HG03095 (cell line): ENCODE results near the gene SCUBE1.

Experiments
- ATAC-seq: cut with Tn5 transposase; IDR thresholded peaks from one replicate; pipeline ENCODE4 v1.9.1; 2021; ENCODE audit warnings: moderate library complexity; ENCODE audit not compliant: unreplicated experiment

Gene SCUBE1

GRCh38 chr22:43343262-43343669 lies at the start of gene SCUBE1:
Gene SCUBE1, minus strand, starts transcription at chr22:43343372. Its CDS starts 111 bp downstream, at chr22:43343261.
- no peak for ATAC-seq

DNA sequence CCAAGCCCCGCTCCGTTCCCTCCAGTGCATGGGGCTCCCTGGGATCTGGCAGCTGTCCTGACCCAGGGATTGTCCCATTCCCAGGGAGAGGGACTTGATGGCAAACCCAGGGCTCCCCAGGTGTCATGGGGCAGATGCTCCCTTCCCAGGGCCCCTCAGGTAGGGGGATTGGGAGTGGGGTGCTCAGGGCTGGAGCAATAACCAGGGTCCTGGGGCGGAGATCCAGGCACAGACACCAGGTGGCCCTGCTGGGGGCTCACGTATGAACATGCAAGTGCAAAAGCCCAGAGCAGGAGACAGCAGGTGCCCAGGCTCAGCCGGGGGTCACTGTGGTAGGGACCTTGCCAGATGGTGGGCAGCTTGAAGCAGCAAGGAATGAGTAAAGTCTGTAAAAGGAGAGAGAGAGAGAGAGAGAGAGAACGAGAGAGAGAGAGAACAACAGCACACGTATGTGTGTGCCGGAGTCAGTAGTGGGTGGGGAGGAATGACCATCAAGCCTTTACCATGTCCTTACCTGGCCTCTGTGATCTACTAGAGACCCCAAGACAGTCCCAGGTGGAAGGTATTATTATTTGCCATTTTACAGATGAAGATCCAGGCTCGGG lies 49.3 kb upstream of the SCUBE1 start:
- ATAC-seq, result no peak

DNA sequence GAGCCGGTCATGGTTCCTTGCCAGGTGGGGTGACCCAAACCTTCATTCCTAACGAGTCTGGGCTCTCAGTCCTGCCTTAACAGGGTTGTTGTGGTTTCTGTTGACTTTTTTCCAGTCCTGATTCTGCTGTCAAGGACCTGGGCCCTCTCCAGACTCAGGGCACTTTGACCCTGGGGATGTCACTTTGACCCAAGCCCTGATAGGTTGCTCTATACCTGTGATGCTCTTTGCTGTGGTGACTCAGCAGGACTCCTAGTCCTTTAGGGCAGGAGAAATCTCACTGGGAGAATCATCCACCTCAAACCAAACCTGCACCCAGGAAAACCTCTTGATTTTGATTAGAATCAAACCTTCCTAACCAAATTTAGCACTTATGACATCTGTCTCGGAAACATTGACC lies 48.1 kb upstream of the SCUBE1 start:
- ATAC-seq, result no peak

DNA sequence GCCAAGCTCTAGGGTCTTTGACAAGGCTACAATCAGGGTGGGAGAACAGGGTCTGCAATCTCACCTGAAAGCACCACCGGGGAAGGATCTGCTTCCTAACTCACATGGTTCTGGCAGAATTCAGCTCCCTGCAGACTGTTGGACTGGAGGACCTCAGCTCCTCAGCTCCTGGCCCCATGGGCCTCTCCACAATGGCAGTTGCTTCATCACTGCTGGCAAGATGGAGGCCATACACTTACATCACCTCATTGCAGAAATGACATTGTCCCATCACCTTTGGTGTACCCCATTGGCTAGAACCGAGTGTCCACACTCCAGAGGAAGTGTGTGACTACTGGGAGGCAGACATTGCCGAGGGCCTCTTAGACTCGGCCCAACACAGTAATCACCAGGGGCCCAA lies 47.7 kb upstream of the SCUBE1 start:
- ATAC-seq, result no peak

- no peak for ATAC-seq
Observed at GRCh38 chr22:43390166-43390565, 47.0 kb upstream of the SCUBE1 start.

DNA sequence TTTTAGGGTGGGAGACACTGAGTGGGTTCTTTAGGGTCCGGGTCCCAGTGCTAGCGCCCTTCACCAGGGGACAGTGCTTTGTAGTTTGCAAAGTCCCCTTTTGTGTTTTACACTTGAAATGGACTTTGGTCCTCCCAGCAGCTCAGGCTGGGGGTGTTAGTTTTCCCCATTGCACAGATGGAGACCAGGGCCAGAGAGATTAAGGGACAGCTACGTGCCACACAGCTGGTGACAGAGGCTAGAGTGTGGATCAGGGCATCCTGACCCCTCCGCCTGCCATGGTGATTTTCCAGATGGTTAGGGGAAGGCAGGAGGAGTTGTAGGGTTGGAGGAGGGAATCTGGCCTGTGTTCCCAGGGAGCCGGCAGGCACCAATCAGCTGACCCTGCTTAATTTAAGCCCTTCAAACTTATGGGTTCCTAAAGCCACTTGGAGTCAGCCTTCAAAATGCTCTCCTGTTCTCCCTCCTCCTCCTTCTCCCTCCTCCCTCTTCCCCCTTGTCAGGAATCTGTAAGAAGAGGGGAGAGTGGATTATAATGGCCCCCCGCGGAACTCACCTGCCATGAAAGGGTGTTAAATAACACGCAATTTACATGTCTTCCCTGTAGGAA lies 46.2 kb upstream of the SCUBE1 start:
- ATAC-seq, result no peak

- ATAC-seq, result no peak
Observed at GRCh38 chr22:43388420-43388851, 45.3 kb upstream of the SCUBE1 start.

DNA sequence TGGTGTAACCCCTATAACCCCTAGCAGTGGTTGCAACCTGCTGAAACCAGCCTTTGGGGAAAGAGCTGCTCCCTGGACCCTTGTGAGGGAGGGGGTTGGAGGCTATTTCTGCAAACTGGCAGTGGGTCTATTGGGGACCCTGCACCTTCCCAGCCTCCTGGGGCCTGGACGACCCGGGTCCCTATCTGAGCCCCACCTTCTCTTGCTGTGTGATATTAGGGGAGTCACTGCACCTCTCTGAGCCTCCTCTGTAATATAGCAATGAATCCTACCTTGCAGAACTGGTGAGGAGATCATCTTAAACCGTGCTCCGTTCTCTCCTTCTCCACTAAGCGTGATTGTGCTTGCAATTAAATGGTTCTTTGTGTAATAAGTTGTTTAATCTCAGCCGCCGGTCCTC lies 44.6 kb upstream of the SCUBE1 start:
- no peak for ATAC-seq

- ATAC-seq, result no peak
Observed at GRCh38 chr22:43385770-43386641, 42.8 kb upstream of the SCUBE1 start.

DNA sequence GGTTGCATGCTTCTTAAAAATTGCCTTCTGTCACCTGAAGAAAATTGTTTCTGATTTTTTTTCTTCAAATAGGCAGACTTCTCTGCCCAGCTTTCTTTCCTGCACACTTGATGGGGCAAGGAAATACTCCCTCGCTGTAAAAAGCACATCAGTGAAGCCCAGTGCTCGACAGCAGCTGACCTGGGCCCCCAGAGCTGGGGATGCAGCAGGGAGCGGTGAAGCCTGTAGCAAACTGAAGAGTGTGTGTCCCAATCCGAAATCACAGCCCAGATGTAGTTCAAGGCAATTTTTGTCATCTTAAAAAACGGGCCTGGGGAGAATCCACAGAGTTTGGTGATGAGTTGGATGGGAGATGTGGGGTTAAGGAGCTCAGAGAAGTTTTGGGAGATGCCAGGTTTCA lies 41.7 kb upstream of the SCUBE1 start:
- ATAC-seq, result no peak

GRCh38 chr22:43381693-43382092 lies 38.5 kb upstream of the SCUBE1 start:
- no peak for ATAC-seq

DNA sequence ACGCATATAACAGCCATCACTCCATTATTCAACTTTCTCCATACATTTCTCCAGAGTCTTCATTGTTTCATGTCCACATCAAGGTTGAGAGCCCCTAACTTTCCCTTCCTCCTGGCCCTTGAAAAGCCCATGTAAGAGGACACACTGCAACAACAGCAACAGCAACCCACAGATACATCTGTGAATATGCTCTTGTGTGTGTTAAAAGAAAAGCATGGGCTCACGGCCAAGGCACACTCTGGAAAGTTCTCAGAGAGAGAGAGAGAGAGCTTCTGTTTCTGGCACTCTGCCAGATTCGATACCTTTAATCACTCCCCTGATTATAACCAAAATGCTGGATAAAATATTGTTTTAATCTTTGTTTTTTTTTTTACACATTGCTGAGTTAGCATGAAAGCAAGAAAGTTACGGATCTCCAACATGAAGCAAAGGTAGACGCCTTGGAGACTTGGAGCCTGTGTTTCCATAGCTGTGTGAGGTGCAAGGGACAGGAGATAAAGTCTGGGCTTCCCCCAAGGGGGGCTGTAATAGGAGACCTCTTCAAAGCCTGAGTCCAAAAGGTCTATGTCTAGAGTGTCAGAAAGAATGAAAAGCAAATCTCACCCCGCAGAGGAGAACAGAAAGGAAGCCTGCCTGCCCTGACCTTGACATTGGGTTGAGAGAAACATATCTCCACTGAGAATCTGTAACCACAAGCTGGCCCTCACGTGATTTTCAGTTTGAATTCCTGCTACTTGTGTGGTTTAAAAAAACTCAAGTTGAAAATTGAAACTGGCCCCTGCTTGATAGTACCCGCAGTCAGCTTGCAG lies 34.9 kb upstream of the SCUBE1 start:
- no peak for ATAC-seq

DNA sequence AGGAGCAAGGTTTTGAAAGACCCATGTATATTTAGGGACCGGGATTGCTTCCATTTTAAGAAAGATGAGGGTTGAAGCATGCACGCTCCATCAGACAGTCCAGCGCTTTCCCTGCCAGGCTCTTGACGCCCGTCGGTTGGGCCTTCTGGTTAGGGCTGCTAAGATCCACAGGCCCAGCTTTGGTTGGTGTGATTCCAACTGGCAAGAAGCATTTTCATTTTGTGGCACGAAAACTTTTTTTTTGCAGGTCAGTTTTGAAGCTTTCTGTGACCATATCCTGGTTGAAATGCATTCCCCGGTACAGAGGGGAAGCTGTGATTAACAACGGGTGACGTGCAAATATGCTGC lies 34.4 kb upstream of the SCUBE1 start:
- ATAC-seq, result no peak

GRCh38 chr22:43376765-43377547 lies 33.8 kb upstream of the SCUBE1 start:
- peak; percentile 51 for ATAC-seq

DNA sequence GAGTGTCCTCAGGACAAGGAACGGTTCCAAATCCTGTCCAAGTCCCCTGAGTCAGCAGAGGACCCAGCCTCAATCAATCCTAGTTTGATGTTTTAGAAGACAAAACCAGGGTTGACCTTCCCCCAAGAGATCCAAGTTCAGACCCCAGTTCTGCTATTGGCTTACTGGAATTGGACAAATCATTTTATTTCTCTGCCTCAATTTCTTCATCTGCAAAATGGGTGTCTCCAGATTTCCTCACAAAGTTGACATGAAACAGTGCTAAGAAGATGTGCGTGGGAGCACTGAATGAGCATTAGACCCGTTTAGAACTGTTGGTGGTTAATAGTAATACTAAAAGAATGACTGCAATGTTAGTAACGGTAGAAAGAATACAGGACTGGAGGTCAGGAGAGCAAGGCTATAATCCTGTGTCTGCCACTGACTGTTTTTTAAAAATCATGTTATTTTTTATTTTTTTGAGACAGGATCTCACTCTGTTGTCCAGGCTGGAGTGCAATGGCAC lies 32.8 kb upstream of the SCUBE1 start:
- ATAC-seq, result no peak

DNA sequence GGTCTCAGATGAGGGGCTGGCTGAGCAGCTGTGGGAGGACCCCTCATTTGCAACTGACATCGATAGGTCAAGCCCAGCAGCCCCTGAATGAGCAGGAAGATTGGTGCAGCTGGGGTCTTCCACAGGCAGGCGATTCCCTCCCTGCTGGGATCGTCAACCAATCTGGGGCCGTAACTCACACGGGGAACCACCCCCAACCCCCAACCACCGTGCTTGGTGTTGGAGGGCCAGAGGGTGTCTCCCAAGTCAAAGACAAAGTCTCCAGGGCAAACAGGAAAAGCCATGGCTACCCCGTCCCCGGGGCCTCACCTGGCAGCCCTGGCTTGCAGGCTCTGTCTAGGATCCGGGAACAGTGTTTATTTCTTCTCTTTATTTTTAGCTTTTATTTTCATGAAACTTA lies 26.9 kb upstream of the SCUBE1 start:
- ATAC-seq, result no peak

DNA sequence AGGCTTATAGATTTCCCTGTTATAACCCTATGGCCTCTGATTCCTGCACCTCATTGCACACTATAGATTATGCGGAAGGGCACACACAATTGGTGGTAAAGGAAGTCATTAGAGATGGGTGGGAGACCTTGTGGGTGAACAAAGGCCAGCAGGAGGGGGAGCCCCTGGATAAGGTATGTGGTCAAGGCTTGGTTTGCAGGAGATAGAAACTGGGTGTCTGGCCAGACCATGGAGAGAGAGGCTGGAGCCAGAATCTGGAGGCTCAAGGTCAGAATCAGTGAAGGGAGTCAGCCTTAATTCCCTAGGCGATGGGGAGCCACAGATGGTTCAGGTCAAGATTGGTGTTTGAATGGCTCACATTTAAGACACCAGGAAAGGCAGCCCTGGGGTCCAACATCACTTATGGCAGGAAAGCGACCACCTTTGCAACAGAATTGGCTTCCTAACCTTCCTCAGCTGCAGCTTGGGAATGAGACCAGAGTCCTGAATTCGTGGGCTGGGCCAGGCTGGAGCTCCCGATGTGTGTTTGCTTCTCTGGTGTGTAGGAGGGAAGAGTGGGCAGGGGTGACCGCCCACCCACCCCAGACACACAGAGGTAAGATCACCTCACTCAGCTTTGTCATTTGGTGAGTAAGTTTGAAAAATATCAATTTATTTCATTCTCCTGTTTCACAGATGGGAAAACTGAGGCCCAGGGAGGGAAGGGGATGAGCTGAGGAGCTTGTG lies 22.7 kb upstream of the SCUBE1 start:
- no peak for ATAC-seq

- no peak for ATAC-seq
Observed at GRCh38 chr22:43364169-43364435, 20.9 kb upstream of the SCUBE1 start.

DNA sequence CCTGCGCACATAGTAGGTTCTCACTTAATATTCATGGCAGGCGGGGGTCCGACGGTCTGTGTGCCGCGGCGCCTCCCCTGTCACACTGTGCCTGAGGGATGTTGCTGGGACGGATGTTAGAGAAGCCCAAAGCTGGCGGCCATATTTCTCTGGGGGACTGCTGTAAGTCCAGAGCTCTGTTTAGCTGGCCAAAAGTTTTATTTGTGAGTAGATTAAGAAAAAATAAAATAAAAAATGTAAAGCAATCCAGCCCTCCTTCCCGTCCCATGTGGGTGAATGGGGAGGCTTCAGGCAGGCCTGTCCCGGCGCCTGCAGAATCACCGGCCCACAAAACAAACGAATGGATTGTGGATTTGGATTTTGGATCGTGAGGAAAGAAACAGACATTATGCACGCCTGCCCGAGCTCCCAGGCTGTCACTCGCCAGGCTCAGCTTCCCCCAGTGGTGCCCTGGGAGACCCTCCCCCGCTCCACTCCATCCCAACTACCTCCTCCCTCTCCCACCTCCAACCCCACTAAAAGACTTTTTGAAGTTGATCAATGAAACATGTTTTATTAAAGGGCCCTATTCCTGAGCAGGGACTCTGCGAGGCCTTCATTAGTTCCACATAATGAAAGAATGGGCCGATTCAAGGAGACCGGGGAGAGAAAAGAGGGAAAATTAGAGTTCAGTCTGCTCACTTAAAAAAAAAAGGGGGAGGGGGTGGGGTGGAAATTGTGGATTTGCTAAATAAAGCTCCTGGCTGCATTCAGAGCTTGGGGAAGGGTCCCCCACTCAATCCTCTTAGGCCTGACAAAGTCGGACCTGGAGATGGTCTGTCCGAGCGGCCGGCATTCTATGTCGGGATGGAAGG lies 20.4 kb upstream of the SCUBE1 start:
- ATAC-seq, result no peak
